GM18508 (cell line): ENCODE measurements around the gene ERN1.

Experiments used
- ATAC-seq: cut with Tn5 transposase; IDR thresholded peaks from one replicate; pipeline ENCODE4 v1.9.1; 2021; ENCODE audit warnings: moderate number of reproducible peaks; ENCODE audit not compliant: insufficient read depth, unreplicated experiment

ERN1 gene

GRCh38 chr17:64158831-64159590 lies 29.1 kb upstream of the ERN1 start:
- ATAC-seq: no peak

- ATAC-seq: no peak
These were observed 28.5 kb upstream of the ERN1 start for GRCh38 chr17:64158406-64158805.

GRCh38 chr17:64157669-64158180 lies 27.8 kb upstream of the ERN1 start:
- ATAC-seq: no peak

GRCh38 chr17:64156670-64157069 lies 26.7 kb upstream of the ERN1 start:
- ATAC-seq: no peak

- no peak for ATAC-seq
These were observed 26.0 kb upstream of the ERN1 start for GRCh38 chr17:64155751-64156544.

- no peak for ATAC-seq
These were observed 25.2 kb upstream of the ERN1 start for GRCh38 chr17:64155129-64155528.

GRCh38 chr17:64154717-64155116 lies 24.8 kb upstream of the ERN1 start:
- ATAC-seq: no peak

GRCh38 chr17:64154313-64154695 lies 24.4 kb upstream of the ERN1 start:
- ATAC-seq: no peak

GRCh38 chr17:64153565-64154312 lies 23.8 kb upstream of the ERN1 start:
- no peak for ATAC-seq

GRCh38 chr17:64152428-64153125 lies 22.6 kb upstream of the ERN1 start:
- no peak for ATAC-seq

GRCh38 chr17:64151016-64151368 lies 21.0 kb upstream of the ERN1 start:
- ATAC-seq: no peak

GRCh38 chr17:64150237-64151015 lies 20.5 kb upstream of the ERN1 start:
- no peak for ATAC-seq

GRCh38 chr17:64149196-64149595 lies 19.3 kb upstream of the ERN1 start:
- no peak for ATAC-seq

GRCh38 chr17:64148699-64149098 lies 18.8 kb upstream of the ERN1 start:
- no peak for ATAC-seq

GRCh38 chr17:64148017-64148631 lies 18.2 kb upstream of the ERN1 start:
- ATAC-seq: no peak

- ATAC-seq: no peak
These were observed 17.4 kb upstream of the ERN1 start for GRCh38 chr17:64147110-64148016.

- no peak for ATAC-seq
These were observed 16.6 kb upstream of the ERN1 start for GRCh38 chr17:64146418-64147109.
